GM18505 (cell line): Measurements from ENCODE around the gene TTBK1.

Experiments
- ATAC-seq: cut with Tn5 transposase; IDR thresholded peaks from one replicate; pipeline ENCODE4 v1.9.1; 2021; ENCODE audit not compliant: unreplicated experiment
- POLR2A ChIP-seq: IDR thresholded peaks from 4 replicates; pipeline ENCODE4 v1.6.1; 2011; ENCODE audit warnings: borderline replicate concordance; ENCODE audit not compliant: insufficient read depth, insufficient read length; ENCODE audit errors: extremely low read depth

The TTBK1 gene

DNA sequence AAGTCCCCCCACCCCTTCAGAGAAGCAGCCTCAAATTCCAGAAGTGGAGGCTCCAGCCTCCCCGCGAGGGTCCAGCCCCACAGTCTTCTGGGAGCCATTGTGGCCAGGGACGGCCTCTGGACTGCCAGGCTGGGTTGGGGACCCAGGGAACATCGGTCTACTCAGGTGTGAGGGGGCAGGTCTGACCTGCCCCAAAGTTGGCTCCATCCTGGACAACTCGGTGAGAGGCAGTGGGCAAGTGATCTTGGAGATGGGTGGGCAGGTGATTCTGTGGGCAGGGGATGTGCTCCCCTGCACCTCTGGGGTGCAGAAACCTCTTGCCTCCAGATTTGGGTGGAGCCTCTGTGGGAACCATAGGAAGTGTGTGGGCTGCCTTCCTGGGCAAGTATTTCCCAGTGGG, 42.6 kb downstream of the TTBK1 start:
- no peak for ATAC-seq

DNA sequence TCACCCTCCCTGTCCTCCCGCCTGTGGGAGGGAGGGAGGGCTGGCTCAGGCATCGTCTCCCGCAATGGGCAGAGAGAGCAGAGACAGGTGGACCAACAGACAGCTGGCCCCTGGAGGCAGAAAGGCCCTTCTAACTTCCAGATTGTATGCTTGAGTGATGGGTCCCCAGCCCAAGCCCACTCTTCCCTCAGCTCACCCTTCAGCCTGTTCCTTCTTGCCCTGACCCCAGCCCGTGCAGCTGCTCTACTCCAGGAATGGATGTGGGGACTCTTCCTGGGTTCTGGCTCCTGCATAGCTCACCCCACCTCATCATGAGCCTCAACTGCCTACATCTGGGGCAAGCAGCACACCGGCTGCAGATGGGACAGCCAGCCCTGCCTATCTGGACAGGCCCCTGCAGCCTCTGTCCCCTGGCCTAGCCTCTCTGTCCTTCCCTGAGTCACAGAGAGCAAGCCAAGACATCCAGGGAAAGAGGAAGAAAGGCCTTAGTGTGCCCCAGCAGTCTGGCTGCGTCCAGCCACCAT, 43.2 kb downstream of the TTBK1 start:
- no peak for TF ChIP-seq POLR2A
- ATAC-seq: no peak

More for the DNA sequence above, 42.6 kb downstream of the TTBK1 start:
- no peak for TF ChIP-seq POLR2A

DNA sequence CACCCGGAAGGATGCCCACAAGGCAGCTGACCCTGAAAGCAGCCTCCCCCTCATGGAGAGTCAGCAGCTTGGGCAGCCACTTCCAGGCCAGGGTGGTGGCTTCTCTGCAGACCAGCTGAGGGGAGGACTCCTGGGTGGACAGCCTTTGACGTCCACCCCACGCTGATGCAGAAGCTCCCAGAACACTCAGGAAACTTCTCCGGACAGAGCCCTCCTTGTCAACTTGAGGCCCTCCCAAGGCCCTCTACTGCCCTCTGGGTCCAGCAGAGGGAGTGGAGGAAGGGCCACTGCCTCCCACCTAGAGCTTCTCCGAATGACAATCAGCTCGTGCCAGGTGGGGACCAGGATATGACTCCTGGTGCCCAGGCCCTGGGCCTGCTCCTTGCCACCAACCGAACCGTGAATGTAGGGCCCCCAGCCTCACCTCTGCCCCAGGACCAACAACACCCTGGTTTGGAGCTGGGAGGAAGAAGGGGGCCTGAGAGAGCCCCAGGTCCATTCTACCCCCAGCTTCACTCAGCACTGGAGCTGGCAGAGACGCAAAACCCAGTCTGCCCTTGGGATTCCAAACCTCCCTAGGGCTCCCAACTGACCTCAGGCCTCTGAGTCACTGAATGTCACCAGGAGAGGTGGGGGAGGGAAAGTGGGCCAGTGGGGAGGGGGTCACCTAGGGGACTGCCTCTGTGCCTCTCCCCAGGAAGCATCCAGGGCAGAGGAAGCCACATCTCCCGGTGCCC, 43.9 kb downstream of the TTBK1 start:
- TF ChIP-seq POLR2A: no peak
- ATAC-seq: no peak

DNA sequence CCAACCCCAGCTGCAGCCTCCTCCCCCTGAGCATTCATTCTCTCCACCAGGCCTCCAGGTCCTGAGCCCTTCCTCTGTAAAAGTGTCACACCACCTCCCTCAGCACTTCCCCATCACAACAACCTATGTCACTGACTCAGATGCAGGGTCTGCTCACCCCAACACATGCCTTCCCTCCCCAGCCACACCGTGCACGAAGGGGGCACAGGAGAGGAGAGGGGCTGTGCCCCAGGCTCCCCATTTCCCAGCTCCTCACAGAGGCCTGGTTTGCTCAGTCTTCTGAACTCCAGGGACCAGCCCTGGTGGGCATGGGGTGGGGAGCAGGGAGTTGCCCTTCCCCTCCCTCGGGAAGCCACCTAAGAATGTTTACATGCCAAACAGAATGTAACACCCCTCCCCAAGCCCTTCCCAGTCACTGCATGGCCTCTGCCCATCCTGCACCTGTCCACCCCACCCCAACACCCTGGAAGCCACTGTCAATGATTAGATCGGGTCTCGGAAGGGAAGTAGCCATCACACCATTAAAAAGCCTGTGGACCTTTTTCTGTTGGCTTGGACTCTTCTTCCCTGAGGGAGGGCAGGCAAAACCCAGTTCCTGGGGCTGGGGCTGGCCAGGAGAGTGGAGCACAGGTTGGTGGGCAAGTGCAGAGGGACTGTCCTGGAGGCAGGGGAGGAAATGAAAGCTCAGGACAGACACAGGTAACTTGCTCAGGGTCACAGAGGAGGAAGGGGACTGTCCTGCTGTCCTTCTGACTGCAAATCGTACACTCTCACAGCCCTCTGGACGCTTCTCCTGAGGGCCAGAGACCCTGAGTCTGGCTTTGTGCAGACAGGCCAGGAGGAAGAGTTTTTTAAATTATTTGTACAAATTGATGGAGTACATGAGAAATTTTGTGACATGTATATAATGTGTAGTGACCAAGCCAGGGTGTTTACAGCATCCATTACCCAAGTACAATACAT, 44.7 kb downstream of the TTBK1 start:
- ATAC-seq: no peak
- no peak for TF ChIP-seq POLR2A

DNA sequence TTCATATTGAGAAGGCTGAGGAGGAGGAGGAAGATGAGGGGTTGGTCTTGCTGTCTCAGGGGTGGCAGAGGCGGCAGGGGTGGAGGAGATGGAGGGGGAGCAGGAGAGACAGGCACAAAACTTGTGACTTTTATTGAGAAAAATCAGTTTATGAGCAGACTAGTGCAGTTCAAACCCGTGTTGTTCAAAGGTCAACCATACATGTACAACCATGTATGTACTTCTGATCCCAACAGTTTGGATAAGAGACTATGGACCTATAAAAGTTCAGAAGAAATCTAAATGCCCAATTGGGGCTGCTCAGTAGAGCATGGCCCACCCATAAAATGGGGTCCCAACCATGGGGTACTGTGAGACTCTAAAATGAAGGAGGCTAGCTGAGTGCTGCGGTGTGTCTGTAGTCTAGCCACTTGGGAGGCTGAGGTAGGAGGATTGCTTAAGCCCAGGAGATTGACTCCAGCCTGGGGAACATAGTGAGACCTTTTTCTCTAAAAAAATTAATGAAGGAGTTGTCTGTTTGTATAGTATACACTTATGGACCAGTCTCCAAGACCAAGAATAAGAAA, 47.1 kb downstream of the TTBK1 start:
- no peak for TF ChIP-seq POLR2A
- ATAC-seq: no peak

DNA sequence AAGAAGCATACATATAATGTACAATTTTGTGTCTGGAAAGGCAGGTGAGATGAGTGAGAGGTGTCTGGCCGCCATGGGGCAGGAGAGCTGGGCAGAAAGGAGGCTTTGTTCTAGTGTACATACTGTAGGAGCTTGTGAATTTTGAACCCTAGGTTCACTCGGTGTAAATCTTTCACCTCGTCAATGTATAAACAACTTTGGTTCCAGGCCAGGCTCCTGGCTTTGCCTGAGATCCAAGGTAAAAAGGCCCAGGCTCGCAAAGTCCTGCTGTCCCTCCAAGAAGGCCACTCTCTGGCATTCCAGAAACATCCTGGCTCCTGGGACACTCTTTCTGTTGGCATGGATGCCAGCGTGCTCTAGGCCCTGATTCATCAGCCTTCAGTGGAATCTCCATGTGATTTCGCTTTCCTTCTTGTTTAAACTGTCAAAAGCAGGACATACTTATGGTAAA, 47.6 kb downstream of the TTBK1 start:
- TF ChIP-seq POLR2A: no peak
- ATAC-seq: no peak

DNA sequence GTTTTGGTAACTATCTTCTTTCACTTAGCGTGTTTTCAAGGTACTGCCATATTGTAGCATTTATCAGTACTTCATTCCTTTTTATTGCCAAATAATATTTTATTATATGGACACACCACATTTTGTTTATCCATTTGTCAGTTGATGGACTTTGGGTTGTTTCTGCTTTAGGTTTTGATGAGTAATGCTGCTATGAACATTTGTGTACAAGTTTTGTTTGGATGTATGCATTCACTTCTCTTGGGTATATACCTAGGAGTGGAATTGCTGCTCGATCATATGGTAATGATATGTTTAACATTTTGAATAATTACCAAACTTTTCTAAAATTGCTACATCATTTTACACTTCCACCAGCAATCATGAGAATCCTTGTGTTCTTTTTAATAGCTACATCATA, 48.4 kb downstream of the TTBK1 start:
- no peak for TF ChIP-seq POLR2A
- no peak for ATAC-seq

DNA sequence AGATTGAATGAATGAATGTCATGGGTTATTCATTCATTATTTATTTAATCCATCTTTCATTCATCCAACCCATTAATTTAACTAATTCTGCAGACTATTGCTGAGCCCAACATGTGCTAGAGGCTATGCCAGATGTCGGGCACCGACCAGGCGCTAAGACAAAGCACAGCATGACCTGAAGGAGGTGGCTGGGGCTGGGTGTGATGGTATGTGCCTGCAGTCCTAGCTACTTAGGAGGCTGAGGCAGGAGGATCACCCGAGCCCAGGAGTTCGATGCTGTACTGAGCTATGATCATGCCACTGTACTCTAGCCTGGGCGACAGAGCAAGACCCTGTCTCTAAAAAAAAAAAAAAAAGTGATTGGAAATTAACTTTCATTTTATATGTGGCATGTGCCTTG, 49.1 kb downstream of the TTBK1 start:
- no peak for ATAC-seq
- TF ChIP-seq POLR2A: no peak

DNA sequence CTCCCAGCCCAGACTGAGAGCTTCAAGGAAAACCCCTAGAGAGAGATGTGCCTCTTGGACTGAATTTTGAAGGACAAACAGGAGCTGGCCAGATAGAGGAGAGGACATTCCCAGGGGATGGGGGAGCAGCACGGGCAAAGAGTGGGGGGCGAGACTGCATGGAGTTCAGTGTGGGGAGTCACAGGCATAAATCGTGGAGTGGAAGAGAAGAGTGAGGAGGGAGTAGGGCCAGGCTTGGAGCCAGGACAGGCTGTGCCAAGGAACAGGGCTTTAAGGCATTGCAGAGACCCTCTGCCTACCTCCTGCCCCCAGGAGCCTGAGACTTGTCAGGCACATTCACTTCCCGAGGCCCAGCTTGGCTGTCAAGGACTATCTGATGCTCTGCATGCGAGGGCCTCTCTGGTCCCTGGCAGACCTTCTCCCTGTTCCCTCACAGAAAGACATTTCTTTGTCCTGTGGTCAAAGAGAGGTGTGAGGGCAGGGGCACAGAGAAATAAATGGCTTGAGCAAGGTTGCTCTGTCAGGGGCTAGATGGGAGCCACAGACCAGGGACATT, 49.6 kb downstream of the TTBK1 start:
- no peak for ATAC-seq

DNA sequence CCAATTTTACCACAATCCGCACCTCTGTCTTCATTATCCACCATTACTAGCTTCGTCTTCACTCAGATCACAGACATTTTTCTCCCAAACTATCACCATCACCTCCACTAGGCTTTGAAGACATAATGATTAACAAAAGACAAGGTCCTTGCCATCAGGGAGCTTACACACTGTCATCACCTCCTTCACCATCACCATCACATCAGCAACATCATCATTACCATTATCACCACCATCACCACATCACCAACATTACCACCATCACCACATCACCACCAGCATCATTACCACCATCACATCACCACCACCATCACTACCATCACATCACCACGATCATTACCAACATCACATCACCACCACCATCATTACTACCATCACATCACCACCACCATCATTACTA, 50.4 kb downstream of the TTBK1 start:
- ATAC-seq: no peak

More for the DNA sequence above, 49.6 kb downstream of the TTBK1 start:
- no peak for TF ChIP-seq POLR2A

DNA sequence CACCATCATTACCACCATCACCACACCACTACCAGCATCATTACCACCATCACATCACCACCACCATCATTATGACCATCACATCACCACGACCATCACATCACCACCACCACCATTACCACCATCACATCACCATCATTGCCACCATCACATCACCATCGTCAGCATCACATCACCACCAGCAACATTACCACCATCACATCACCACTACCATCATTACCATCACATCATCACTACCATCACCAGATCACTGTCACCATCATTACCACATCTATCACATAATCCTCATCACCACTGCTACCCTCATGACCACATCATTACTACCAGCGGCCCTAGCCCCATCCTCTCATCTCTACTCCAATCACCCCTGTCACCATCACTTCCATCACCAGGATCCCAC, 51.3 kb downstream of the TTBK1 start:
- ATAC-seq: no peak
- TF ChIP-seq POLR2A: no peak

More for the DNA sequence above, 50.4 kb downstream of the TTBK1 start:
- TF ChIP-seq POLR2A: no peak

DNA sequence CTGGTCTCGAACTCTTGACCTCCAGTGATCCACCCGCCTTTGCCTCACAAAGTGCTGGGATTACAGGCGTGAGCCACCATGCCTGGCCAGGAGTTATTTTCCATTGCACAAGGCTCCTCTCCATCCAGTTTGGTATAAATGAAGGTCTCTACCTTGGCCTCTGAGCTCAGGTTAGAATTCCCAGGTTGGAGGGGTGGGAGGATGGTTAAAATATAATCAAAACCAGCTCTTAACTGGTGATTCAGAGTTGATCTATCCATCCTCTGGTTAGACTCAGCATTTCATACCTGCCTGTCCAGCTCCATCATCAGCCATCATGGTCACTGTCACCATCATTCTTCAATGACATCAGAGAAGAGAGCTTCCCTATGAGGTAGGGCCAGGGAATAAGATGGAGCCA, 52.2 kb downstream of the TTBK1 start:
- ATAC-seq: no peak
- TF ChIP-seq POLR2A: no peak

DNA sequence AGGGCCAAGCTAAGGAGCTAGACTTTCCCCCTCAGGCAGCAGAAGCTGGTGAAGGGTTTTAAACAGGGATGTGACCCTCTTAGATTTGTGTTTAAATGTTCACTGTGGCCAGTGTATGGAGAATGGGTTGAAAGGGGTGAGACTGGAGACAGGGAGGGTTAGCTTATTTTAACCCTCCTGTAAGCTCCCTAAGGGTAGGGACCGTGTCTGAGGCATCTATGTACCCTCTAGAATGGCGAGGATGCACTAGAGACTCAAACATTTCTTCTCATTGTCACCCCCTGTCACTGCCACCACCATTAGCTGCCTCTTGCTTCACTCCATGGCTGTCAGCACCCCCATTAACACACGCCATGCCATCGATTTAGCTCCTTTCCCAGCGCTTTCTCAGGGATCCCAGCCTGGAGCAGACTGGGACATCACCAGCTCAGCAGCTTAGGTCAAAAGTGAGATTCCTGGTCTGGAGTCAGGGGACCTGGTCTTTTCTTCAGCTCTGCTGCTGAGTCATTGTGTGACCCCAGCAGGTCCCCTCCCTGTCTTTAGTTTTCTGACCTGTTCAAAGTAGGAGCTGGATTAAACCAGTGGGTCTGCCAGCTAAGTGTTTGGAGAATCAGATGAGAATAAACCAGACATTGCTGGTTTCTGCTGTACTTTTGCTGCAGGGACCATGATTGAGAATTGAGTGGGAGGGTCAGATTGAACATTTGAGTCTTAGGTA, 53.7 kb downstream of the TTBK1 start:
- no peak for ATAC-seq
- TF ChIP-seq POLR2A: no peak
